Smooth muscle cell (in vitro differentiated cells): ENCODE data around the gene C11orf86. TPM values are rescaled to one million over a fixed set of nuclear protein-coding genes. Genes with fewer than 3 reads are reported as not detected.
"Not testable (repeated sequence)": the region's sequence is repeated elsewhere in the genome, so short reads cannot be mapped to it uniquely, and the experiment has no call there.

Experiments used
- DNase-seq: peaks from one replicate; lab custom pipeline; 2025; ENCODE audit not compliant: unreplicated experiment; lab: John Stamatoyannopoulos, UW
- H2AFZ ChIP-seq: fragments of 200-600 bp; sonication (generic); 2 replicates; pipeline ENCODE4 v1.6.0; 2016; ENCODE audit warnings: antibody characterized with exemption, low read depth, mild to moderate bottlenecking
- H3F3A ChIP-seq: fragments of 200-600 bp; sonication (generic); 2 replicates; pipeline ENCODE4 v1.6.0; 2017; ENCODE audit warnings: antibody characterized with exemption, low read depth
- H3K27ac ChIP-seq: fragments of 200-600 bp; sonication (generic); 2 replicates; pipeline ENCODE4 v1.5.1; 2016; ENCODE audit warnings: low read depth, mild to moderate bottlenecking
- H3K27me3 ChIP-seq: fragments of 200-600 bp; sonication (generic); 2 replicates; pipeline ENCODE4 v1.6.1; 2016; ENCODE audit warnings: low read depth, mild to moderate bottlenecking
- H3K36me3 ChIP-seq: fragments of 200-600 bp; sonication (generic); 2 replicates; pipeline ENCODE4 v1.5.1; 2016; ENCODE audit warnings: low read depth
- H3K4me1 ChIP-seq: fragments of 200-600 bp; sonication (generic); 2 replicates; pipeline ENCODE4 v1.5.1; 2016; ENCODE audit warnings: low read depth
- H3K4me2 ChIP-seq: fragments of 200-600 bp; sonication (generic); 2 replicates; pipeline ENCODE4 v1.6.0; 2016; ENCODE audit warnings: mild to moderate bottlenecking
- H3K4me3 ChIP-seq: fragments of 200-600 bp; sonication (generic); 2 replicates; pipeline ENCODE4 v1.5.1; 2016; ENCODE audit warnings: mild to moderate bottlenecking
- H3K79me2 ChIP-seq: fragments of 200-600 bp; sonication (generic); 2 replicates; pipeline ENCODE4 v1.6.0; 2016; ENCODE audit warnings: low read depth, mild to moderate bottlenecking
- H3K9ac ChIP-seq: fragments of 200-600 bp; sonication (generic); 2 replicates; pipeline ENCODE4 v1.6.0; 2016; ENCODE audit warnings: low read depth
- H3K9me3 ChIP-seq: fragments of 200-600 bp; sonication (generic); replicated peaks from 2 replicates; pipeline ENCODE4 v1.5.1; 2016; ENCODE audit warnings: low read depth
- H4K20me1 ChIP-seq: fragments of 200-600 bp; sonication (generic); 2 replicates; pipeline ENCODE4 v1.6.0; 2016; ENCODE audit warnings: low read depth
- CTCF ChIP-seq: fragments of 200-600 bp; sonication (generic); IDR thresholded peaks from 2 replicates; pipeline ENCODE4 v1.5.1; 2017; ENCODE audit warnings: borderline replicate concordance, mild to moderate bottlenecking, antibody characterized with exemption; ENCODE audit not compliant: insufficient read depth, poor library complexity, severe bottlenecking
- WGBS: methylation state at CpG from one replicate; pipeline ENCODE4 v1.1.7; 2016; ENCODE audit warnings: low lambda C conversion rate; 5-methylcytosine and 5-hydroxymethylcytosine counted together
- polyA plus RNA-seq: library from polyadenylated mRNA; unstranded; fragments of >200 nt; fragmentation: Nextera tagmentation; extraction: Ambion mirVana; gene quantifications from 2 replicates; pipeline ENCODE4 v1.2.1, GENCODE V29; 2016
- total RNA-seq: library from RNA; depleted of rRNA; stranded (reverse); fragments of >200 nt; gene quantifications from 2 replicates; pipeline ENCODE4 v1.2.3, GENCODE V29; 2014

Gene C11orf86
- total and polyA plus RNA-seq, 2 experiments from 2014 or later: not detected

- Histone ChIP-seq H3K4me2 (peak within 1 kb of the TSS; percentile 84), H3F3A (peaks cover 15% of the 10 kb centered on the region), H3K27me3 (no peaks in the 10 kb centered on the region), H2AFZ (peak within 1 kb of the TSS; percentile 71), H3K9ac (peak within 1 kb of the TSS; percentile 11), H3K79me2 (no peaks in the 10 kb centered on the region), H3K36me3 (no peaks in the 10 kb centered on the region), H3K27ac (peak within 1 kb of the TSS; percentile 68), H3K9me3 (no peaks in the 10 kb centered on the region), H3K4me1 (peaks cover 18% of the 10 kb centered on the region), H3K4me3 (peak within 1 kb of the TSS; percentile 67), H4K20me1 (no peaks in the 10 kb centered on the region)
- WGBS: 1% methylated on average over 71 of the region's 74 CpGs
- DNase-seq: peak; percentile 97
- TF ChIP-seq CTCF: no peak
Measured at GRCh38 chr11:66958232-66958955, 16.7 kb upstream of the C11orf86 start, which contains the start of gene PC. TSS of gene PC (minus strand) at chr11:66958383. CDS start at chr11:66872159, 86,224 bp downstream.

GRCh38 chr11:66958956-66959274 is 16.2 kb upstream of the C11orf86 start:
- no peak for DNase-seq
- peaks cover 18% of the 10 kb centered on the region for H3K4me1 ChIP-seq
- H3K4me2 ChIP-seq: peak overlapping the region; percentile 83
- peak overlapping the region; percentile 31 for H3K27ac ChIP-seq
- peak overlapping the region; percentile 71 for H2AFZ ChIP-seq
- H3F3A ChIP-seq: peaks cover 15% of the 10 kb centered on the region
- H3K27me3 ChIP-seq: no peaks in the 10 kb centered on the region
- H3K9me3 ChIP-seq: no peaks in the 10 kb centered on the region
- no peaks in the 10 kb centered on the region for H4K20me1 ChIP-seq
- WGBS: 17% methylated on average over 10 of the region's 10 CpGs
- no peaks in the 10 kb centered on the region for H3K79me2 ChIP-seq
- TF ChIP-seq CTCF: no peak
- no peaks in the 10 kb centered on the region for H3K36me3 ChIP-seq
- peak overlapping the region; percentile 67 for H3K4me3 ChIP-seq
- H3K9ac ChIP-seq: peak overlapping the region; percentile 11

- WGBS: 89% methylated on average over 5 of the region's 5 CpGs
- H3K4me1 ChIP-seq: peaks cover 18% of the 10 kb centered on the region
Measured at GRCh38 chr11:66961691-66962213, 13.4 kb upstream of the C11orf86 start.

GRCh38 chr11:66962247-66962646 is 12.9 kb upstream of the C11orf86 start:
- peaks cover 14% of the 10 kb centered on the region for H3K4me1 ChIP-seq
- no peak for DNase-seq
- H3K9me3 ChIP-seq: no peaks in the 10 kb centered on the region
- TF ChIP-seq CTCF: no peak
- 90% methylated on average over 2 of the region's 2 CpGs for WGBS
- H3K4me2 ChIP-seq: no peak overlapping the region
- H2AFZ ChIP-seq: no peak overlapping the region
- no peak overlapping the region for H3K27ac ChIP-seq
- no peaks in the 10 kb centered on the region for H4K20me1 ChIP-seq
- H3K27me3 ChIP-seq: no peaks in the 10 kb centered on the region
- no peaks in the 10 kb centered on the region for H3K79me2 ChIP-seq
- H3K36me3 ChIP-seq: no peaks in the 10 kb centered on the region
- peaks cover 7% of the 10 kb centered on the region for H3F3A ChIP-seq
- no peak overlapping the region for H3K9ac ChIP-seq
- H3K4me3 ChIP-seq: no peak overlapping the region

More at GRCh38 chr11:66961691-66962213, 13.4 kb upstream of the C11orf86 start:
- not testable (repeated sequence) for H3K4me2 ChIP-seq, H3K79me2 ChIP-seq, DNase-seq, H3K36me3 ChIP-seq, H3K4me3 ChIP-seq, H2AFZ ChIP-seq, H3K27me3 ChIP-seq, H3K9ac ChIP-seq, H3F3A ChIP-seq, H3K9me3 ChIP-seq, H3K27ac ChIP-seq, H4K20me1 ChIP-seq
